Mucosa of descending colon (tissue), 3 donors: ENCODE data around the gene DISP2. TPM values are rescaled to one million over a fixed set of nuclear protein-coding genes. Genes with fewer than 3 reads are reported as not detected.

ENCODE experiments used
- ATAC-seq: fragments of 200-7000 bp; cut with Tn5 transposase; one replicate; pipeline ENCODE4 v1.9.1; 2020; ENCODE audit warnings: mild to moderate bottlenecking, moderate library complexity
- DNase-seq, 3 donors: peaks; one replicate each; pipeline ENCODE4 v3.0.0-alpha.2; 2020
- H3K36me3 ChIP-seq: fragments of 200-600 bp; one replicate; pipeline ENCODE4 v1.8.0; 2021; ENCODE audit warnings: low read depth, mild to moderate bottlenecking
- H3K4me1 ChIP-seq: fragments of 200-600 bp; one replicate; pipeline ENCODE4 v1.8.0; 2021; ENCODE audit warnings: low read depth, mild to moderate bottlenecking
- H3K4me3 ChIP-seq: fragments of 200-600 bp; one replicate; pipeline ENCODE4 v1.8.0; 2021; ENCODE audit warnings: mild to moderate bottlenecking
- H3K9me3 ChIP-seq: fragments of 200-600 bp; one replicate; pipeline ENCODE4 v1.8.0; 2021; ENCODE audit warnings: mild to moderate bottlenecking
- CTCF ChIP-seq: fragments of 200-600 bp; IDR thresholded peaks from one replicate; pipeline ENCODE4 v1.8.0; 2022; ENCODE audit warnings: antibody characterized with exemption, mild to moderate bottlenecking
- intact Hi-C, 2 donors: fragments of 100-400 bp; cut with DNase I in 1 of 2; cut with micrococcal nuclease in 1 of 2; formaldehyde crosslinking; loops; one replicate each; pipeline versions ENCODE4 v1.11.0 to v1.11.1; 2022; cut with DNase I, micrococcal nuclease
- total RNA-seq, 3 donors: library from RNA; stranded (reverse); fragmentation: NEBNext Ultra II Directional in 2 of 3; extraction: Animal tissue kit (Norgen Biotek cat#: 25700) in 2 of 3; gene quantifications; one replicate each; pipeline versions ENCODE4 v1.2.1 to v1.2.4, GENCODE V29; 2021 to 2023
- donor health status: DM: no; HTN: no; CAD: no; lungs with moderate emphysema.
- donor health status: DM: no; HTN: no; CAD: no.
- donor health status: DM: no; HTN: yes; CAD: no.

DISP2 gene
- total RNA-seq, 3 donors from 2014 or later, result 5.1 to 23.4 (median 16.1) TPM

GRCh38 chr15:40379374-40379773 is 21.4 kb downstream of the DISP2 start:
- no peak for TF ChIP-seq CTCF
- Histone ChIP-seq H3K4me3 (no peak overlapping the region), H3K36me3 (no peaks in the 10 kb centered on the region), H3K4me1 (peaks cover 8% of the 10 kb centered on the region), H3K9me3 (no peaks in the 10 kb centered on the region)
- no peak for DNase-seq
- no peak for ATAC-seq
- intact Hi-C loops, result no loop called here

- no peak for DNase-seq
- H3K9me3 ChIP-seq, result no peaks in the 10 kb centered on the region
- H3K4me3 ChIP-seq, result no peak overlapping the region
- TF ChIP-seq CTCF, result no peak
- H3K36me3 ChIP-seq, result no peaks in the 10 kb centered on the region
- peaks cover 8% of the 10 kb centered on the region for H3K4me1 ChIP-seq
- intact Hi-C loops, result no loop called here
- ATAC-seq, result no peak
Observed at GRCh38 chr15:40379853-40380252, 21.8 kb downstream of the DISP2 start.

GRCh38 chr15:40380636-40381035 is 22.6 kb downstream of the DISP2 start:
- TF ChIP-seq CTCF, result no peak
- Histone ChIP-seq H3K36me3 (no peaks in the 10 kb centered on the region), H3K4me3 (no peak overlapping the region), H3K4me1 (peaks cover 8% of the 10 kb centered on the region), H3K9me3 (no peaks in the 10 kb centered on the region)
- ATAC-seq, result no peak
- no peak for DNase-seq
- intact Hi-C loops, result no loop called here

DNA sequence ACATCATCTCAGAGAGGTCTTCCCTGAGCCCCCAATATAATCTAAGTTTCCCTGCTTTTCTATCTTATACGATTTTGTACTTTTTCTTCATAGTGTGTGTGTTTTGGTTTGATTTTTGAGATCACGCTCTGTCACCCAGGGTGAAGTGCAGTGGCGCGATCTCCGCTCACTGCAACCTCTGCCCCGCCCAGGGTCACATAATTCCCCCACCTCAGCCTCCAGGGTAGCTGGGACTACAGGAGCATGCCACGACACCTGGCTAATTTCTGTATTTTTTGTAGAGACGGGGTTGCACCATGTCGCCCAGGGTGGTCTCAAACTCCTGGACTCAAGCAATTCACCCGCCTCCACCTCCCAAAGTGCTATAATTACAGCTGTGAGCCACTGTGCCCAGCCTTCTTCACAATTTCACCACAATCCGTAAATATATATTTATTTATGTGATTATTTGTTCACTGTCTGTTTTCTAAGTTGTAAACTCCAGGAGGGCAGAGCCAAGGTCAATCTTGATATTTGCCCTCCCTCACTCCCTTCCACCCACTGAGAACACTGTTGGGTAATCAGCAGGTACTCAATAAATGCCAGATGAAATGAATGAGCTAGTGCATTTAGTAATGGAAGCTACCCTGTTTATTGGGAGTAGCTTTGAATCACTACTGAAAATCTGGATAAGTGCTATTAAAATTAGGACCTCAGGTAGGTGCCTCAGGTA is 24.0 kb downstream of the DISP2 start:
- Histone ChIP-seq H3K36me3 (no peaks in the 10 kb centered on the region), H3K4me3 (no peak overlapping the region), H3K9me3 (no peaks in the 10 kb centered on the region), H3K4me1 (peaks cover 8% of the 10 kb centered on the region)
- TF ChIP-seq CTCF, result no peak
- intact Hi-C loops, result no loop called here
- DNase-seq (no peak), ATAC-seq (no peak)

DNA sequence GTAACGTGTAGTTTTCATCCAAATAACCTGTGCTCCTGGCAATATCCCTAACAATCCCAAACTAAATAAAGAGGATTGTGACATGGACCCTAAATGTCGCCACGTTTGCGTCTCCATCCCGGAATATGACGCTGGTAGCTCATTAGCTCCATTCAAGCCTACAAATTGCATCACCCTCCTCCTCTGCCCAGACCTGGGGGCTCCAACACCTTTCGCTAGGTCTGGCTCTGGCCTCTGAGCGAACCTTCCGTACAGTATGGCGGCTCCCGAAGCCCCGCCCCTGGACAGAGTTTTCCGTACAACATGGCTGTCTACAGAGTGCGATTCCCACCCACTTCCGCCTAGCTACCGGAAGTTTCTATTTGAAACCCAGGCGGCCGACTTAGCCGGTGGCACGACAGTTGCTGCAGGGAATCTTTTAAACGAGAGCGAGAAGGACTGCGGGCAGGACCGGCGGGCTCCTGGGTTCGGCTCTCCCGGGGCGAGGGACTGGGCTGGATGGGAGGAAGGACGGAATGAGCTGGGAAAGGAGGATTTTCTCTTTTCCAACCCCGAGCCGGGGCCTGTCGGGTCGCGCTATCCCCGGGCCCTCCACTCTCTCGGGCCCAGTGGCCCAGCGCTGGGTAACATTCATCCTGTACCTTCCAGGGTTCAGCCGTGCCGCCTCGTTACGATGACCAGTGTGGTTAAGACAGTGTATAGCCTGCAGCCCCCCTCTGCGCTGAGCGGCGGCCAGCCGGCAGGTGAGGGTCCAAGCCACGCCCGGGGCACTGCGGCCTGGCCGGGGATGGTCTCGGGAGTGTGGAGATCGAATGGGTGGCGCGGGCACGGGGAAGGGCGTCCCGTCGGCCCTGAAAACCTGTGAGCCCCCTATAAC is 24.8 kb downstream of the DISP2 start, which contains the start of gene KNSTRN:
KNSTRN (plus strand) TSS at position 142 of the 877 bp plus-strand sequence; CDS start at position 257, 115 bp downstream.
- peaks cover 8% of the 10 kb centered on the region for H3K4me1 ChIP-seq
- no peaks in the 10 kb centered on the region for H3K36me3 ChIP-seq
- intact Hi-C loops, result no loop called here
- H3K4me3 ChIP-seq, result peak within 1 kb of the TSS; percentile 69
- H3K9me3 ChIP-seq, result no peaks in the 10 kb centered on the region
- no peak for TF ChIP-seq CTCF
- ATAC-seq (peak; percentile 100), DNase-seq (peak; percentile 92 to 97 (median 94))
